ENCODE measurements around the gene USP24.

USP24 gene

DNA sequence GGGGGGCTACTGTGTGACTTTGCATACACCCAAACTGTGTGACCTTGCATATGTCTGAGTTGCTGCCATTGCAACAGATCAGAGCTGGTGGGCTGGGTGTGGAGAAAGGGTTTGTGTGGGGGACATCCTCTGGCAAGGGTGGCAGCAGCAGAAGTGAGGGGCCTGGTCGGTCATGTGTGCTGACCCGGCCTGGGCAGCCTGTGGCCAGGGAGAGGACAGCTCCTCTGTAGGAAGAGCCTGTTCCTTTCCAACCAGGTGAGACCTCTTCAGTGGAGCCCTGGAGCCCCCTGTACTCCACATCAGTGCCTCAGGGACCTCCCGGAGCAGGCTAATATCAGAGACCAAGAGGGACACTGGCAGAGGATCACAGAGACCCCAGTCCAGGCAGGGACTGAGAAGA is 167.6 kb downstream of the USP24 start:
- no peaks in the 10 kb centered on the region for H3K27me3 ChIP-seq (ENCODE audit: insufficient read depth, low read length)
- peaks cover 14% of the 10 kb centered on the region; the same call in 1 of the 2 replicates for H3K36me3 ChIP-seq (ENCODE audit: insufficient read depth, low read depth, low read length)
- no peak overlapping the region for H3K9ac ChIP-seq (ENCODE audit: low read depth, low read length)

DNA sequence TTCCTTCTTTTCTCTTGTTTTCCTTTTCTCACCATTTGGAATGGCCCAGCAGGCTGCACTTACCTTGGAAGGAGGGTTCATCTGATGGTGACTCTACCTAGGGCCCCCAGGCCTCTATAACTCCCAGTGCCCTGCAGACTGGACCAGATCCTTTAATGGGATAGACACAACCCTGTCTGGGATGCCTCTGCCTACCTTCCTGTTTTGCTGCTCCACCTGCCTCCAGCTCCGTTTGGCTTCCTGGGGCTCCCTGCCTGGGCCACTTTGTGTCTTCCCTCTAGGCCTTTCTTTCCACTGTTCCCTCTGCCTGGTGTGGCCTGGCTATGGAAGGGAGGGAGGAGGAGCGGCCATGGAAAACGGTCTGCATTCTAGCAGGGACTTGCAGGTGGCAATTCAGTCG is 168.3 kb downstream of the USP24 start:
- no peaks in the 10 kb centered on the region; the same call in 1 of the 2 replicates for H3K27me3 ChIP-seq (ENCODE audit: insufficient read depth, low read length)
- no peak overlapping the region for H3K27ac ChIP-seq (ENCODE audit: low read length)
- no peaks in the 10 kb centered on the region for H3K9me3 ChIP-seq (ENCODE audit: insufficient read depth, low read depth, low read length)
- no peak overlapping the region for H3K9ac ChIP-seq (ENCODE audit: low read depth, low read length)
- H3K4me1 ChIP-seq (ENCODE audit: insufficient read depth, low read length) = no peaks in the 10 kb centered on the region; the same call in 1 of the 2 replicates
- H3K4me3 ChIP-seq (ENCODE audit: low read length) = no peak overlapping the region
- peaks cover 13% of the 10 kb centered on the region; the same call in 1 of the 2 replicates for H3K36me3 ChIP-seq (ENCODE audit: insufficient read depth, low read depth, low read length)

More for the DNA sequence above, 167.6 kb downstream of the USP24 start:
- Histone ChIP-seq H3K27ac (ENCODE audit: low read length) (no peak overlapping the region), H3K9me3 (ENCODE audit: insufficient read depth, low read depth, low read length) (no peaks in the 10 kb centered on the region), H3K4me3 (ENCODE audit: low read length) (no peak overlapping the region), H3K4me1 (ENCODE audit: insufficient read depth, low read length) (no peaks in the 10 kb centered on the region; the same call in 1 of the 2 replicates)

DNA sequence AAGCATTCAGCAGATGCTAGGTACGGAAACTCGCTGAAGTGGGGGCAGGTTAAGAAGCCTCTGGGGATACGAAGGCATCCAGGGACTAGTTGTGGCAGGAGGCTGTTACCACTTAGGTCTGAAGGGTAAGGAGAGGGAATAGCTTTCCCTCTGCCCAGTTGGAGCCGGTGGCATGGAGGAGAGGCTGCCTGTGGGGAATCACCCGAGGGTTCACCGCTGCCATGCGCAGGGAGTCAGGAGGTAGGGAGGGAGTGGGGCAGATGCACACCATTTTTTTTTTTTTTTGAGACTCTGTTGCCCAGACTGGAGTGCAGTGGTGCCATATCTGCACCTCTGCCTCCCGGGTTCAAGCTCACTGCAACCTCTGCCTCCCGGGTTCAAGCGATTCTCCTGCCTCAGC is 169.7 kb downstream of the USP24 start:
- no peak overlapping the region for H3K9ac ChIP-seq (ENCODE audit: low read depth, low read length)
- H3K4me3 ChIP-seq (ENCODE audit: low read length) = no peak overlapping the region
- H3K27me3 ChIP-seq (ENCODE audit: insufficient read depth, low read length) = peaks cover 13% of the 10 kb centered on the region
- no peaks in the 10 kb centered on the region; the same call in 1 of the 2 replicates for H3K4me1 ChIP-seq (ENCODE audit: insufficient read depth, low read length)
- H3K9me3 ChIP-seq (ENCODE audit: insufficient read depth, low read depth, low read length) = no peaks in the 10 kb centered on the region
- H3K36me3 ChIP-seq (ENCODE audit: insufficient read depth, low read depth, low read length) = peaks cover 13% of the 10 kb centered on the region; the same call in 1 of the 2 replicates
- H3K27ac ChIP-seq (ENCODE audit: low read length) = no peak overlapping the region

DNA sequence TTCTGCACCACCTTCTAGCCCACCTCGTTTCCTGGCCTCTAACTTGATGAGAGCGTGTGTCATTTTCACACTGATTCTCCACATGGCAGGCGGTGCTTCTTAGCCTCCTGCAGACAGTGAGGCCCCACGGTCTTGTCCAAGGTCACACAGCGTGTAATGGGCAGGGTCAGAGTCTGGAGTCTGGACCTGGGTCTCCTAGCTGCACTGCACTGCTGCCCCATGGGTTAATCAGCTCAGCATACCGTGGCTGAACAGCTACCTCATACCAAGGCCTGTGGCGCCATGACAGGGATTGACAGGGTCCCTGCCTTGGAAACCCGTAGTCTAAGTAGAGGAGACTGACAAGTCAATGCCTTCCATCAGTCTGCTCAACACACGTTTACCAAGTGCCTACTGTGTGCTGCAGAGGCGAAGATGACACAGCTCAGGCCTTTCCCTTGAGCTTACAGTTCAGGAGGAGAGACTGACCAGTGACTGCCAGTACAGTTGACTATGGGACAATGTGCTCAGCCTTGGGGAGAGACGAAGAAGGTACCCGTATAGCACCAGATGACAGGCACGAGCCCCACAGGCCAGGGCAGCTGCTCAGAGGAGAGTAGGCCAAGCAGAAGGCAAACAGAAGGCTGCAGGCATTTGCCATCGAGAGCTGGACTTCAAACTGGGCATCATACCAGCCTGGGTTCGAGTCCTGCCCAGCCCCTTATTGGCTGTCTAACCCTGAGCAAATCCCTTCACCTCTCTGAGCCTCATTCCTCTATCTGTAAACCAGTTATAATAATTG is 170.4 kb downstream of the USP24 start:
- Histone ChIP-seq H3K9ac (ENCODE audit: low read depth, low read length) (no peak overlapping the region), H3K4me1 (ENCODE audit: insufficient read depth, low read length) (no peaks in the 10 kb centered on the region; the same call in 1 of the 2 replicates), H3K27me3 (ENCODE audit: insufficient read depth, low read length) (peaks cover 20% of the 10 kb centered on the region), H3K36me3 (ENCODE audit: insufficient read depth, low read depth, low read length) (peaks cover 13% of the 10 kb centered on the region; the same call in 1 of the 2 replicates), H3K9me3 (ENCODE audit: insufficient read depth, low read depth, low read length) (no peaks in the 10 kb centered on the region), H3K4me3 (ENCODE audit: low read length) (no peak overlapping the region), H3K27ac (ENCODE audit: low read length) (no peak overlapping the region)

DNA sequence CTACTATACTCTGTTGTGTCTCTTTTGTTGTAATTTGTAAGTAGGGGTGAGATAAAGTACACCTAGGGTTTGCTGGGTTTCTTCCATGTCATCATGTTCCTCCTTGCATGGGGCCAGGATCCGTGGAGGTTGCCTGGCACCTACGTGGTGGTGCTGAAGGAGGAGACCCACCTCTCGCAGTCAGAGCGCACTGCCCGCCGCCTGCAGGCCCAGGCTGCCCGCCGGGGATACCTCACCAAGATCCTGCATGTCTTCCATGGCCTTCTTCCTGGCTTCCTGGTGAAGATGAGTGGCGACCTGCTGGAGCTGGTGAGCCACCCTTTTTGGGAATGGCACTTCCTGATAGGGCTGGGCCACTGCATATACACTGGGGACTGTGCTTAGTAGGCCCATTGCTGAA is 171.4 kb downstream of the USP24 start:
- Histone ChIP-seq H3K4me3 (ENCODE audit: low read length) (no peak overlapping the region), H3K27me3 (ENCODE audit: insufficient read depth, low read length) (peaks cover 30% of the 10 kb centered on the region), H3K4me1 (ENCODE audit: insufficient read depth, low read length) (peaks cover 4% of the 10 kb centered on the region), H3K9me3 (ENCODE audit: insufficient read depth, low read depth, low read length) (no peaks in the 10 kb centered on the region), H3K36me3 (ENCODE audit: insufficient read depth, low read depth, low read length) (peaks cover 10% of the 10 kb centered on the region; the same call in 1 of the 2 replicates), H3K9ac (ENCODE audit: low read depth, low read length) (no peak overlapping the region), H3K27ac (ENCODE audit: low read length) (no peak overlapping the region)

DNA sequence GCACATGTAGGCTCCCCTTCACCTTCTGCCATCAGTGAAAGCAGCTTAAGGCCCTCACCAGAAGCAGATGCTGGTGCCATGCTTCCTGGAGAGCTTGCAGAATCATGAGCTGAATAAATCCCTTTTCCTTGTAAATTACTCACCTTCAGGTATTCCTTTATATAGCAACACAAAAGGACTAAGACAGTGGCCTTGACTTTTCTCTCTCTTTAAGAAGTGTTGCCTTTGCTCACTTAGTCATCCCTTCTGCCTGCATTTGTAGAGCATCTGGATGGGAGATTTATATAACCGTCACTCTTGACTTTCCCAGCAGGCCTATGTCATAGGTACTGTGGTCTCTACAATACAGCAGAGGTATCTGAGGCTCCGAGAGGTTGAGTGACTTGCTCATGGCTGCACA is 172.2 kb downstream of the USP24 start:
- Histone ChIP-seq H3K27ac (ENCODE audit: low read length) (no peak overlapping the region), H3K36me3 (ENCODE audit: insufficient read depth, low read depth, low read length) (peaks cover 8% of the 10 kb centered on the region; the same call in 1 of the 2 replicates), H3K27me3 (ENCODE audit: insufficient read depth, low read length) (peaks cover 38% of the 10 kb centered on the region), H3K4me3 (ENCODE audit: low read length) (no peak overlapping the region), H3K4me1 (ENCODE audit: insufficient read depth, low read length) (peaks cover 7% of the 10 kb centered on the region), H3K9ac (ENCODE audit: low read depth, low read length) (no peak overlapping the region), H3K9me3 (ENCODE audit: insufficient read depth, low read depth, low read length) (no peaks in the 10 kb centered on the region)

DNA sequence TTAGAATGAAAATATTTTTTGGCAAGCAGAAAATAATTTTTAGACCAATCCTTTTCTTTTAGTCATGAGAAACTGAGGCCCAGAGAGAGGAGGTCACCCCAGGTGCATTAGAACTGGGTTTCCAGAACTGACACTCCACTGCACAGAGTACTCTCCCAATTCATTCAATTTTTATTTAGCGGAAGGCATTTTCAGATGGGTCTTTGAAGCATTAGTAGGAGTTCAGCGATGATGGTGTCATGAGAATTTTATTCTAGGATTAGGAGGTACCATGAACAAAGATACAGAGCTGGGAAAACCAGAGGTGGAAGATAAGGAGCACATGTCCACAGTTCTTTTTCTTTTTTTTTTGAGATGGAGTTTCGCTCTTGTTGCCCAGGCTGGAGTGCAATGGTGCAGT is 173.6 kb downstream of the USP24 start:
- Histone ChIP-seq H3K27me3 (ENCODE audit: insufficient read depth, low read length) (peaks cover 50% of the 10 kb centered on the region), H3K27ac (ENCODE audit: low read length) (no peak overlapping the region), H3K36me3 (ENCODE audit: insufficient read depth, low read depth, low read length) (peaks cover 8% of the 10 kb centered on the region; the same call in 1 of the 2 replicates), H3K9me3 (ENCODE audit: insufficient read depth, low read depth, low read length) (no peaks in the 10 kb centered on the region), H3K4me3 (ENCODE audit: low read length) (no peak overlapping the region), H3K4me1 (ENCODE audit: insufficient read depth, low read length) (peaks cover 7% of the 10 kb centered on the region), H3K9ac (ENCODE audit: low read depth, low read length) (no peak overlapping the region)

DNA sequence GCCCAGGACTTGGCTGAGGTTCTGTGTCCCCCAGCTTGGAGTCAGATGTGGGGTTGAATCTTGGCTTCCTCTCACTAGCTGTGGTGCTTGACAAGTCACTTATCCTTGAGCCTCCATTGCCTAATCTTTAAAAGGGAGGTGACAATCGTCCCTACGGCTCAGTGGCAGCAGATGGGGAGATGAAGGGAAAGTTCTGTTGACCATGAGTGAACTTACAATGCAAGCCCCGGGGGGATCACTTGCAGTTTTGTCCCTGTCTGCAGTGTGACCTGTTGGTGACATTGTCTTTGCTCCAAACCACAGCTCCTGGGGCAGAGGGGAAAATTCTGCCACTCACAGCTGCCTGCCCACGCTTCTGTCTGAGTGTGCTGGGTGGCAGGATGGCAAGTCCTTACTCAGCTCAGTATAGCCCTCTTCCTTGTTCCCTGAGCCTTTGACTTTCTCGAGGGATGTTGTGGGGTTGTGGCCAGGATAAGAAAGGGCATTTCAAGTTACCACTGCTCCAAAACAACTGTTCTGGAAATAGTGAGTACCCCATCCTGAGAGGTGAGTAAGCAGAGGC is 174.2 kb downstream of the USP24 start:
- H3K27ac ChIP-seq (ENCODE audit: low read length) = no peak overlapping the region
- no peaks in the 10 kb centered on the region for H3K9me3 ChIP-seq (ENCODE audit: insufficient read depth, low read depth, low read length)
- H3K4me1 ChIP-seq (ENCODE audit: insufficient read depth, low read length) = peaks cover 7% of the 10 kb centered on the region
- peak overlapping the region; percentile 28; the same call in 1 of the 2 replicates for H3K9ac ChIP-seq (ENCODE audit: low read depth, low read length)
- peak overlapping the region; percentile 71 for H3K4me3 ChIP-seq (ENCODE audit: low read length)
- H3K36me3 ChIP-seq (ENCODE audit: insufficient read depth, low read depth, low read length) = peaks cover 8% of the 10 kb centered on the region; the same call in 1 of the 2 replicates
- H3K27me3 ChIP-seq (ENCODE audit: insufficient read depth, low read length) = peaks cover 50% of the 10 kb centered on the region

DNA sequence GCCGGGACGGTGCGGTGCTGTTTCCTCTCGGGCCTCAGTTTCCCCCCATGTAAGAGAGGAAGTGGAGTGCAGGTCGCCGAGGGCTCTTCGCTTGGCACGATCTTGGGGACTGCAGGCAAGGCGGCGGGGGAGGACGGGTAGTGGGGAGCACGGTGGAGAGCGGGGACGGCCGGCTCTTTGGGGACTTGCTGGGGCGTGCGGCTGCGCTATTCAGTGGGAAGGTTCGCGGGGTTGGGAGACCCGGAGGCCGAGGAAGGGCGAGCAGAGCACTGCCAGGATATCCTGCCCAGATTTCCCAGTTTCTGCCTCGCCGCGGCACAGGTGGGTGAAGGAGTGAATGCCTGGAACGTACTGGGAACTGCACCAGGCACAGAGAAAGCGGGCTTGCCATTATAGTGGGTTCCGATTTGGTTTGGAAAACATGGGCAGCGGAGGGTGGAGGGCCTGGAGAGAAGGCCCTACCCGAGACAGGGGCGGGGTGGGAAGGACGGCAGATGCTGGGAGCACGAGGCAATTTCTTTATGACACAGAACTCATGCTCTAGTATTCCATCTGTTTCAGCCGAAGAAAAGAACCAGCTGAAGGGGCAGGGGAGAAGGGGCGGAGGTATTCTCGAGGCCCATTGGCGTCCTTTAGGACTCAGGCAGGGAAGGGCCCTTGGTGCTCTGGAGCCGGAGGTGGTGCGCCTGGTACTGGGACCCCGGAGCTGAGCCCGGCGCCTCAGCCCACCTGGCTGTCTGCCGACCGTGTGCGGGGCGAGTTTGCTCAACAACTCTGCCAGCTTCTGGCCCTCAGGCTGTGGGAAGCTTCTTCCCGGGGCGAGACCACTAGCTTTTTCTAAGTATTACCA is 174.9 kb downstream of the USP24 start:
- Histone ChIP-seq H3K9me3 (ENCODE audit: insufficient read depth, low read depth, low read length) (no peaks in the 10 kb centered on the region), H3K4me1 (ENCODE audit: insufficient read depth, low read length) (peaks cover 7% of the 10 kb centered on the region), H3K27me3 (ENCODE audit: insufficient read depth, low read length) (peaks cover 50% of the 10 kb centered on the region), H3K9ac (ENCODE audit: low read depth, low read length) (peak overlapping the region; percentile 29; the same call in 1 of the 2 replicates), H3K4me3 (ENCODE audit: low read length) (peak overlapping the region; percentile 71), H3K36me3 (ENCODE audit: insufficient read depth, low read depth, low read length) (peaks cover 8% of the 10 kb centered on the region; the same call in 1 of the 2 replicates), H3K27ac (ENCODE audit: low read length) (no peak overlapping the region)

DNA sequence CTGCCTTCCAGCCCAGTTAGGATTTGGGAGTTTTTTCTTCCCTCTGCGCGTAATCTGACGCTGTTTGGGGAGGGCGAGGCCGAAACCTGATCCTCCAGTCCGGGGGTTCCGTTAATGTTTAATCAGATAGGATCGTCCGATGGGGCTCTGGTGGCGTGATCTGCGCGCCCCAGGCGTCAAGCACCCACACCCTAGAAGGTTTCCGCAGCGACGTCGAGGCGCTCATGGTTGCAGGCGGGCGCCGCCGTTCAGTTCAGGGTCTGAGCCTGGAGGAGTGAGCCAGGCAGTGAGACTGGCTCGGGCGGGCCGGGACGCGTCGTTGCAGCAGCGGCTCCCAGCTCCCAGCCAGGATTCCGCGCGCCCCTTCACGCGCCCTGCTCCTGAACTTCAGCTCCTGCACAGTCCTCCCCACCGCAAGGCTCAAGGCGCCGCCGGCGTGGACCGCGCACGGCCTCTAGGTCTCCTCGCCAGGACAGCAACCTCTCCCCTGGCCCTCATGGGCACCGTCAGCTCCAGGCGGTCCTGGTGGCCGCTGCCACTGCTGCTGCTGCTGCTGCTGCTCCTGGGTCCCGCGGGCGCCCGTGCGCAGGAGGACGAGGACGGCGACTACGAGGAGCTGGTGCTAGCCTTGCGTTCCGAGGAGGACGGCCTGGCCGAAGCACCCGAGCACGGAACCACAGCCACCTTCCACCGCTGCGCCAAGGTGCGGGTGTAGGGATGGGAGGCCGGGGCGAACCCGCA is 175.7 kb downstream of the USP24 start, which contains the start of gene PCSK9:
TSS of gene PCSK9 (plus strand) at position 207 of the 741 bp plus-strand sequence. CDS start at position 497, 290 bp downstream.
- Histone ChIP-seq H3K9ac (ENCODE audit: low read depth, low read length) (peak within 1 kb of the TSS; percentile 29; the same call in 1 of the 2 replicates), H3K27me3 (ENCODE audit: insufficient read depth, low read length) (peaks cover 50% of the 10 kb centered on the region), H3K4me1 (ENCODE audit: insufficient read depth, low read length) (peaks cover 7% of the 10 kb centered on the region), H3K27ac (ENCODE audit: low read length) (no peak within 1 kb of the TSS), H3K36me3 (ENCODE audit: insufficient read depth, low read depth, low read length) (peaks cover 1% of the 10 kb centered on the region; the same call in 1 of the 2 replicates), H3K4me3 (ENCODE audit: low read length) (peak within 1 kb of the TSS; percentile 71; the same call in 1 of the 2 replicates), H3K9me3 (ENCODE audit: insufficient read depth, low read depth, low read length) (no peaks in the 10 kb centered on the region)
